ENCODE data around the gene ASTN2.

Gene ASTN2

GRCh38 chr9:117000834-117001233 lies 414.0 kb downstream of the ASTN2 start:
- DNase-seq: no peak

GRCh38 chr9:117000196-117000723 lies 414.6 kb downstream of the ASTN2 start:
- DNase-seq: no peak

- DNase-seq: no peak
Measured at GRCh38 chr9:116998305-116998704, 416.6 kb downstream of the ASTN2 start.

- no peak for DNase-seq
Measured at GRCh38 chr9:116992865-116993264, 422.0 kb downstream of the ASTN2 start.

GRCh38 chr9:116991051-116991450 lies 423.8 kb downstream of the ASTN2 start:
- no peak for DNase-seq

GRCh38 chr9:116990592-116990991 lies 424.3 kb downstream of the ASTN2 start:
- DNase-seq: no peak

GRCh38 chr9:116987721-116988485 lies 427.0 kb downstream of the ASTN2 start:
- no peak for DNase-seq

- no peak for DNase-seq
Measured at GRCh38 chr9:116986015-116986414, 428.8 kb downstream of the ASTN2 start.

GRCh38 chr9:116985596-116985995 lies 429.3 kb downstream of the ASTN2 start:
- DNase-seq: no peak

GRCh38 chr9:116984111-116984510 lies 430.7 kb downstream of the ASTN2 start:
- no peak for DNase-seq

- no peak for DNase-seq
Measured at GRCh38 chr9:116980582-116981120, 434.2 kb downstream of the ASTN2 start.

- no peak for DNase-seq
Measured at GRCh38 chr9:116979456-116979855, 435.4 kb downstream of the ASTN2 start.

- DNase-seq: no peak
Measured at GRCh38 chr9:116978155-116978554, 436.7 kb downstream of the ASTN2 start.

- no peak for DNase-seq
Measured at GRCh38 chr9:116975126-116975525, 439.7 kb downstream of the ASTN2 start.

GRCh38 chr9:116966199-116966598 lies 448.7 kb downstream of the ASTN2 start:
- DNase-seq: no peak

- DNase-seq: no peak
Measured at GRCh38 chr9:116964258-116964657, 450.6 kb downstream of the ASTN2 start.

GRCh38 chr9:116959809-116960208 lies 455.0 kb downstream of the ASTN2 start:
- no peak for DNase-seq

GRCh38 chr9:116958881-116959280 lies 456.0 kb downstream of the ASTN2 start:
- DNase-seq: no peak

GRCh38 chr9:116954731-116955130 lies 460.1 kb downstream of the ASTN2 start:
- DNase-seq: no peak

- DNase-seq: no peak
Measured at GRCh38 chr9:116953271-116953670, 461.6 kb downstream of the ASTN2 start.

GRCh38 chr9:116952436-116952810 lies 462.4 kb downstream of the ASTN2 start:
- no peak for DNase-seq

- no peak for DNase-seq
Measured at GRCh38 chr9:116951588-116952435, 463.0 kb downstream of the ASTN2 start.

GRCh38 chr9:116945817-116946216 lies 469.0 kb downstream of the ASTN2 start:
- no peak for DNase-seq

Measured in SW 1271 (cell line).